Stomach (tissue), 4 donors: ENCODE results near the gene STIM1.

ENCODE experiments used
- EP300 ChIP-seq: sonication (generic); formaldehyde crosslinking; IDR thresholded peaks from one replicate; pipeline ENCODE4 v1.6.1; 2017; ENCODE audit warnings: antibody characterized with exemption
- POLR2A ChIP-seq, 4 donors: fragments of 450-650 bp; IDR thresholded peaks; one replicate each; pipeline ENCODE4 v1.6.1; 2016; ENCODE audit warnings: antibody characterized with exemption in 4 of 4, control low read depth in 2 of 4, mild to moderate bottlenecking in 1 of 4, moderate library complexity in 1 of 4
- POLR2AphosphoS5 ChIP-seq, 3 donors: sonication (generic); formaldehyde crosslinking; IDR thresholded peaks; one replicate each; pipeline ENCODE4 v1.6.1; 2016; ENCODE audit warnings: antibody characterized with exemption in 3 of 3
- TF ChIP-seq, protein P1 (sequence below), 7 experiments: fragments of 450-650 bp in 4 of 7; fragments of 200-600 bp in 3 of 7; sonication (generic) in 3 of 7; IDR thresholded peaks; one replicate each; pipeline ENCODE4 v1.5.1; 2016 to 2019; ENCODE audit warnings: antibody characterized with exemption in 7 of 7, control low read depth in 2 of 7, mild to moderate bottlenecking in 1 of 7

DNA sequence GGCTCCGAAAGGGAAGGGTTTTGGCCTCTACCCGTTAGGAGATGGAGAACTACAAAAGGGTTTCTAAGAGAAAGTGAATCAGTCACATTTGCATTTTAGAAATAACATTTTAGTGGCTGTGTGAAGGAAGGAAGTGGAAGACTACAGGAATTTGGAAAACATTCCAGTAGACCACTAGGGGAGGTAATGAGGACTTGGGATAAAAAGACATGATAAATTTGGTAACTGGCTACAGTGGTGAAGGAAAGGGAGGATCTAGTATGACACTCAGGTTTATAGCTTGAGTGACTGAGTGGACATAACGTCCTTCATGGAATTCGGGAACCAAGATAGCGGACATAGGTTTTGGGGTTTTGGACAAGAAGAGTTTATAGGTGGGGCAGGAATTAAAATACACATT lies 232.1 kb downstream of the STIM1 start:
- TF ChIP-seq EP300 (no peak), POLR2AphosphoS5 (IDR thresholded peaks at IDR 0.05) (no peak), POLR2A (IDR thresholded peaks at IDR 0.05) (no peak)
- TF ChIP-seq, protein P1, sequence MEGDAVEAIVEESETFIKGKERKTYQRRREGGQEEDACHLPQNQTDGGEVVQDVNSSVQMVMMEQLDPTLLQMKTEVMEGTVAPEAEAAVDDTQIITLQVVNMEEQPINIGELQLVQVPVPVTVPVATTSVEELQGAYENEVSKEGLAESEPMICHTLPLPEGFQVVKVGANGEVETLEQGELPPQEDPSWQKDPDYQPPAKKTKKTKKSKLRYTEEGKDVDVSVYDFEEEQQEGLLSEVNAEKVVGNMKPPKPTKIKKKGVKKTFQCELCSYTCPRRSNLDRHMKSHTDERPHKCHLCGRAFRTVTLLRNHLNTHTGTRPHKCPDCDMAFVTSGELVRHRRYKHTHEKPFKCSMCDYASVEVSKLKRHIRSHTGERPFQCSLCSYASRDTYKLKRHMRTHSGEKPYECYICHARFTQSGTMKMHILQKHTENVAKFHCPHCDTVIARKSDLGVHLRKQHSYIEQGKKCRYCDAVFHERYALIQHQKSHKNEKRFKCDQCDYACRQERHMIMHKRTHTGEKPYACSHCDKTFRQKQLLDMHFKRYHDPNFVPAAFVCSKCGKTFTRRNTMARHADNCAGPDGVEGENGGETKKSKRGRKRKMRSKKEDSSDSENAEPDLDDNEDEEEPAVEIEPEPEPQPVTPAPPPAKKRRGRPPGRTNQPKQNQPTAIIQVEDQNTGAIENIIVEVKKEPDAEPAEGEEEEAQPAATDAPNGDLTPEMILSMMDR (IDR thresholded peaks at IDR 0.05): no peak
